GM19395 (cell line): ENCODE results near the gene SEZ6L2.
"Not testable (repeated sequence)": the region's sequence is repeated elsewhere in the genome, so short reads cannot be mapped to it uniquely, and the experiment has no call there.

Source experiments
- ATAC-seq: cut with Tn5 transposase; IDR thresholded peaks from one replicate; pipeline ENCODE4 v1.9.1; 2021; ENCODE audit warnings: mild to moderate bottlenecking, moderate library complexity; ENCODE audit not compliant: unreplicated experiment

The SEZ6L2 gene

GRCh38 chr16:29858149-29858849 is 41.1 kb downstream of the SEZ6L2 start:
- no peak for ATAC-seq

GRCh38 chr16:29857133-29857760 is 42.1 kb downstream of the SEZ6L2 start:
- no peak for ATAC-seq

GRCh38 chr16:29854520-29855100 is 44.7 kb downstream of the SEZ6L2 start:
- ATAC-seq: no peak

GRCh38 chr16:29852654-29853053 is 46.7 kb downstream of the SEZ6L2 start:
- no peak for ATAC-seq

GRCh38 chr16:29850998-29851397 is 48.4 kb downstream of the SEZ6L2 start:
- no peak for ATAC-seq

GRCh38 chr16:29849505-29849904 is 49.8 kb downstream of the SEZ6L2 start:
- no peak for ATAC-seq

GRCh38 chr16:29848420-29849297 is 50.7 kb downstream of the SEZ6L2 start:
- ATAC-seq: no peak

GRCh38 chr16:29845656-29846055 is 53.7 kb downstream of the SEZ6L2 start:
- no peak for ATAC-seq

- ATAC-seq: no peak
Observed at GRCh38 chr16:29844575-29845331, 54.6 kb downstream of the SEZ6L2 start.

GRCh38 chr16:29843931-29844330 is 55.4 kb downstream of the SEZ6L2 start:
- ATAC-seq: no peak

- no peak for ATAC-seq
Observed at GRCh38 chr16:29842732-29843346, 56.5 kb downstream of the SEZ6L2 start.

GRCh38 chr16:29841631-29842030 is 57.7 kb downstream of the SEZ6L2 start:
- no peak for ATAC-seq

- no peak for ATAC-seq
Observed at GRCh38 chr16:29840240-29840639, 59.1 kb downstream of the SEZ6L2 start.

GRCh38 chr16:29839822-29840221 is 59.5 kb downstream of the SEZ6L2 start:
- ATAC-seq: no peak

- no peak for ATAC-seq
Observed at GRCh38 chr16:29837841-29838240, 61.5 kb downstream of the SEZ6L2 start.

- ATAC-seq: no peak
Observed at GRCh38 chr16:29836623-29837022, 62.7 kb downstream of the SEZ6L2 start.

- ATAC-seq: no peak
Observed at GRCh38 chr16:29835926-29836325, 63.4 kb downstream of the SEZ6L2 start.

- no peak for ATAC-seq
Observed at GRCh38 chr16:29834079-29834478, 65.3 kb downstream of the SEZ6L2 start.

- not testable (repeated sequence) for ATAC-seq
Observed at GRCh38 chr16:29833219-29833618, 66.1 kb downstream of the SEZ6L2 start.

- no peak for ATAC-seq
Observed at GRCh38 chr16:29831490-29831889, 67.9 kb downstream of the SEZ6L2 start.
